22Rv1 (cell line): ENCODE results near the gene AMN.

ENCODE experiments used
- H3K27ac ChIP-seq: fragments of 450-650 bp; 2 replicates; pipeline ENCODE4 v1.5.1; 2017
- CTCF ChIP-seq: fragments of 450-650 bp; IDR thresholded peaks from 2 replicates; pipeline ENCODE4 v1.5.1; 2017; ENCODE audit warnings: mild to moderate bottlenecking
- ZFX ChIP-seq: fragments of 450-650 bp; IDR thresholded peaks from 2 replicates; pipeline ENCODE4 v1.6.1; 2017; ENCODE audit warnings: antibody characterized with exemption, borderline replicate concordance

The AMN gene

GRCh38 chr14:102939329-102939728 lies 16.9 kb downstream of the AMN start:
- TF ChIP-seq ZFX, result no peak
- TF ChIP-seq CTCF, result no peak

GRCh38 chr14:102939820-102940561 lies 17.5 kb downstream of the AMN start:
- TF ChIP-seq CTCF (no peak), ZFX (no peak)
- H3K27ac ChIP-seq, result no peak overlapping the region

More at GRCh38 chr14:102939329-102939728, 16.9 kb downstream of the AMN start:
- H3K27ac ChIP-seq, result no peak overlapping the region

GRCh38 chr14:102940729-102941362 lies 18.4 kb downstream of the AMN start:
- TF ChIP-seq ZFX, result no peak
- TF ChIP-seq CTCF, result no peak
- H3K27ac ChIP-seq, result no peak overlapping the region

- H3K27ac ChIP-seq, result no peak overlapping the region
Measured at GRCh38 chr14:102941419-102942011, 19.1 kb downstream of the AMN start.

GRCh38 chr14:102942069-102942468 lies 19.6 kb downstream of the AMN start:
- TF ChIP-seq CTCF, result no peak
- TF ChIP-seq ZFX, result no peak
- no peak overlapping the region for H3K27ac ChIP-seq

More at GRCh38 chr14:102941419-102942011, 19.1 kb downstream of the AMN start:
- no peak for TF ChIP-seq ZFX
- no peak for TF ChIP-seq CTCF

- TF ChIP-seq CTCF (no peak), ZFX (no peak)
- no peak overlapping the region for H3K27ac ChIP-seq
Measured at GRCh38 chr14:102943454-102943853, 21.0 kb downstream of the AMN start.

GRCh38 chr14:102943979-102944378 lies 21.5 kb downstream of the AMN start:
- TF ChIP-seq CTCF, result no peak
- no peak for TF ChIP-seq ZFX
- no peak overlapping the region for H3K27ac ChIP-seq
